Hematopoietic multipotent progenitor cell treated with erythropoietin and hydrocortisone succinate and interleukin-3 and kit ligand, for 8 days (in vitro differentiated cells): Measurements from ENCODE around the gene COL6A1.

Experiments used
- DNase-seq: peaks from one replicate; pipeline ENCODE4 v3.0.0-alpha.2; 2015

Gene COL6A1

DNA sequence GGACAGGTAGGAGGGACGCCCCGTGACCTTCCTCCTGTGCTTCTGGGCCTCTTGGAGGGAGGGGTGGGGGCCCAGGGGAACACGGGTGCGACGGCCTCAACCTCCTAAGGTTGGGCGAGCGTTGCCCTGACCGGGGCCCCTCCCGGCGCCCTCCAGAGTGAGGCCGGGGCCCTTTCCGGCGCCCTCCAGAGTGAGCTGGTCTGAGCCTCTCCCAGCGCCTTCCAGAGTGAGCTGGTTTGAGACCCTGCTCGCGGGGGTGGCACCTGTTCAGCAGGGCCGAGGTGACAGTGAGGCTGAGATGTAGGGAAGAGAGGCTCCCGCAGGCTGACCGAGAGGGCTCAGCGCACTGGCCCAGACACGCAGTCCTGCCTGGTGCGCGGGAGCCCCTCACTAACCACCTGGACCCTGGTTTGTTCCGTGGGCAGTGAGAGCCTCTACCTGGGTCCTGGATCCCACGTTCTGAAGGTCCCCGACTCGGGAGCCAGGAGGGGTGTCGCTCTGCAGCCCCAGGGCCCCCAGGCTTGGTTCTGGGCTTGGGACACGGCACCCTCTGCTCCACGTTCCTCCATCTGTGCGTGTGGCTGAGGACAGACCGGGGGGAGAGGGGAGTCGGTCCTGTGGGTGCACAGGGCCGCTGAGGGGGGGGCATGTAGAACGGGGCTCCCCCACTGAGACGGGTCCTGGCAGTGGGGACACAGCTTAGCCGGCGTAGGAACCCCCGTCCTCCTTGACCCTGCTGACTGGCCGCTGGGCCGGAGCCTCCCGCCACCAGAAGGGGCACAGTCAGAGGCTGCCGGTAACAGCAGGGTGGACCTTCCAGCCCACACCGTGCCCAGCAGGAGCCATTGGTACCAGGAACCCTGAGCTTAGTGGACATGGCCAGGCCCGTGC is 1.4 kb downstream of the COL6A1 start:
- DNase-seq = no peak

- DNase-seq = no peak
Measured at GRCh38 chr21:45983649-45983965, 2.0 kb downstream of the COL6A1 start.

DNA sequence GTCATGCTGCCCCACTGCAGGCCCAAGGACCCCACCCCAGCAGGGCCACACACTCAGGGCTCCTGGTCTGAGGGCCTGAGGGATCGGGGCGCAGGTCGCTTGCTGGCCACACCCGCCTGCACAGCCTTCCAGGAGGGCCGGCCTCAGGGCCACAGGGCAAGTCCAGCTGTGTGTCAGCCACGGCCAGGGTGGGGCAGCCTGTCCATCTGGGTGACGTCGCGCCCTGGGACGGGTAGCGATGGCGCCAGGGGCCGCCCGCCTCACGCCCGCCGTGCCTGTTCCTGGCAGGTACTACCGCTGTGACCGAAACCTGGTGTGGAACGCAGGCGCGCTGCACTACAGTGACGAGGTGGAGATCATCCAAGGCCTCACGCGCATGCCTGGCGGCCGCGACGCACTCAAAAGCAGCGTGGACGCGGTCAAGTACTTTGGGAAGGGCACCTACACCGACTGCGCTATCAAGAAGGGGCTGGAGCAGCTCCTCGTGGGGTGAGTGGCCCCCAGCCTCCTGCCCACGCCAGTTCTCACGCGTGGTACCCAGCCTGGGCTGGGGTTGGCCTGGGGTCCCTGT is 2.5 kb downstream of the COL6A1 start:
- DNase-seq = no peak

- DNase-seq = no peak
Measured at GRCh38 chr21:45984584-45985095, 3.1 kb downstream of the COL6A1 start.

DNA sequence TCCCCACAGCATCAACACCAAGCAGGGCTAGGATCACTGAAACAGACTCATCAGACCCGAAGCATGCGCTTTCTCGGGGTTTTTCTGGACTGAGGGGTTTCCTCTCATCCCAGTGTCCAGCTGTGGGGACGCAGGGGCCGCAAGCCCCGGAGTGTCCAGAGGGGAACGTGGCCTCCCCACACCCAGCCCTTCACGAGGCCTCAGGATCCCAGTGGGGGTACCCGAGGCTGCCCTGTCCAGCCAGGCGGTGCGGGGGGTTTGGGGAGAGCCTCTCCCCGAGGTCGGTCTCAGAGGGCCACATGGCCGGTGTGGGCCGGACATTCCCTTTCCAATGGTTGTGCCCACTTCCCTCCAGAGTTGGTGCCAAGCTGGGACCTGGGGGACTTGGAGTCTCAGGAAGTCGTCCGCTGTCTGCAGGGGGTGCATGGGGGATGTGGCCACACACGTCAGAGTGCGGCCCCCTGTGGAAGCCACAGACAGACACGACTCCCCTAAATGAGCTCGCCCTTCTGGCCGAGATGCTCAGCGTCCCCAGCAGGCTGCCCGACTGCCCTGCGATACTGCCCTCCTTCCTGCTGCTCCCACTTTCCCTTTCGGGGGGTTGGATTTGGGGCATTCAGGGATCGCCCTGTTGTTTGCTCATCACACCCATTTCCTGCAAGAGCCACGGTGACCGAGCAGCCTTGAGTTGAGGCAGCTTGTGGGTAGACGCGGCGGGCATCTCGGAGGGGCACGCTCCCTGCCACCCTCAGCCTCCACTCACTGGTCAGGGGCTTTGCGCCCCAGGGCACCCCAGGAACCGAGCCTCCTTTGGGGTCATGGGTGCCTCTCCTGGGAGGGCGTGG is 4.1 kb downstream of the COL6A1 start:
- DNase-seq = no peak

- no peak for DNase-seq
Measured at GRCh38 chr21:45986316-45987051, 4.9 kb downstream of the COL6A1 start.

DNA sequence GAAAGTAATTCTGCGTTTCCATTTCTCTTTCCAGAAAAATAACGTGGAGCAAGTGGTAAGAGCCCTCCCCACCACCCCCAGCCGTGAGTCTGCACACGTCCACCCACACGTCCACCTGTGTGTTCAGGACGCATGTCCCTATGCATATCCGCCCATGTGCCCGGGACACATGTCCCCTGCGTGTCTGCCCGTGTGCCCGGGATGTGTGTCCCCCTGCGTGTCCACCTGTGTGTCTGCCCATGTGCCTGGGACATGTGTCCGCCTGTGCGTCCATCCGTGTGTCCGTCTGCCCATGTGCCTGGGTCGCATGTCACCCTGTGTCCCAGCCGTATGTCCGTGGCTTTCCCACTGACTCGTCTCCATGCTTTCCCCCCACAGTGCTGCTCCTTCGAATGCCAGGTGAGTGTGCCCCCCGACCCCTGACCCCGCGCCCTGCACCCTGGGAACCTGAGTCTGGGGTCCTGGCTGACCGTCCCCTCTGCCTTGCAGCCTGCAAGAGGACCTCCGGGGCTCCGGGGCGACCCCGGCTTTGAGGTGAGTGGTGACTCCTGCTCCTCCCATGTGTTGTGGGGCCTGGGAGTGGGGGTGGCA is 5.6 kb downstream of the COL6A1 start:
- no peak for DNase-seq

DNA sequence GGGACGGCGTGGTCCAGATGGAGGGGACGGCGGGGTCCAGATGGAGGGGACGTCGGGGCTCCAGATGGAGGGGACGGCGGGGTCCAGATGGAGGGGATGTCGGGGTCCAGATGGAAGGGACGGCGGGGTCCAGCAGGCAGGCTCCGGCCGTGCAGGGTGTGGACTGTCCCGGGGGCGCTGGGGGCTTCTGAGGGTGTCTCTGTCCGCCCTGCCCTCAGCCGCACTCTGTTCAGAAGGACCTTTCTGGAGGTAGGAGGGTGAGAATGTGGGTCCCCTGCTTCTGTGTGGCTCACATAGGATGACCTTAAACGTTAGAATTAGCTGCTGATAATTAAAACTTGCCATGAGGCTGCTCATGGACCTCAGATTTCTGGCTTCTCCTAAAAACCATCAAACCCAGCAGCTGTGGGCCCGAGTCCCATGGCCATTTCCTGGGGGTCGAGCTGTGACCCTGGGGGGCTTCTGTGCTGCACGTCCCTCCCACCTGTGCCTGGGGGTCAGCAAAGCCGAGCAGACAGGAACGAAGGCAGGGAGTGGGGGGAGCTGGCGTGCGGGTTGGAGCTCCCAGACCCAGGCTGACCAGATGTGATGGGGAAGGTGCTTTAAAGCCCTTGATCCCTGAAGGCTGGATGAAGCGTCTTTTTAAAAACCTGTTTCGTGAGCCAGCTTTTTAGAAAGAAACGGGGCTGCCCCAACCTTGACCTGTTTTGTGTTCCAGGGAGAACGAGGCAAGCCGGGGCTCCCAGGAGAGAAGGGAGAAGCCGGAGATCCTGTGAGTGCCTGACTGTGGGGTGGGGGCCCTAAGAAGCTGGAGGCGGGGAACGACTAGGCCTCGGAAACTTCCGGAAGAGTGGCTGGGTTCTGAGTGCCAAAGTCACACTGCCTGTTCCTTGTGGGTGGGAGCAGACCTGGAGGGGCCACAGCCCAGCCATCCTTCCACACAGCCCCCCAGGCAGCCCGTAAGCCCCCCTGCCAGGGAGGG is 7.1 kb downstream of the COL6A1 start:
- DNase-seq = no peak

- no peak for DNase-seq
Measured at GRCh38 chr21:45989355-45990048, 7.9 kb downstream of the COL6A1 start.

DNA sequence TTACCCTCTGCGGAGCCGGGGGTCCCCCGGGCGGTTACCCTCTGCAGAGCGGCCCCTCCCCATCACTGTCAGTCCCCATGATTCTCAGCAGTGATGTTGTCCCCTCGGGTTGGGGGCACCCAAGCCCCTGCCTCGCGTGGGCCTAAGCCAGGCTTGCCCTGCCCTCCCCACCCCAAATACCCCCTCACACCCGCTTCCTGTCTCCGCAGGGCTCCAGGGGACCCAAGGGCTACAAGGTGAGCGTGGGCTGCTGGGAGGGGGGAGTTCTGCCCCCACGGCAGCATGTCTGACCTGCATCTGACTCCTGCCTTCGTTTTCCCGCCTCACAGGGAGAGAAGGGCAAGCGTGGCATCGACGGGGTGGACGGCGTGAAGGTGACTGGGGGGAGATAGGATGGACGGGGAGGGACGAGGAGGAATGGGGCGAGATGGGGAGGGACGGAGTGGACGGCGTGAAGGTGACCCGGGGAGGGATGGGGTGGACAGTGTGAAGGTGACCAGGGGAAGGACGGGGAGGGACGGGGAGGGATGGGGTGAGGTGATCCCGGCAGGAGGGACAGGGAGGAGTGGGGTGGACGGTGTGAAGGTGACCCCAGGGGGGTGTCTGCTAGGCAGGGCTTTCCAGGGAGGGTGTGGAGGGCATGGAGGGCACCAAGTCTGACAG is 8.6 kb downstream of the COL6A1 start:
- no peak for DNase-seq

DNA sequence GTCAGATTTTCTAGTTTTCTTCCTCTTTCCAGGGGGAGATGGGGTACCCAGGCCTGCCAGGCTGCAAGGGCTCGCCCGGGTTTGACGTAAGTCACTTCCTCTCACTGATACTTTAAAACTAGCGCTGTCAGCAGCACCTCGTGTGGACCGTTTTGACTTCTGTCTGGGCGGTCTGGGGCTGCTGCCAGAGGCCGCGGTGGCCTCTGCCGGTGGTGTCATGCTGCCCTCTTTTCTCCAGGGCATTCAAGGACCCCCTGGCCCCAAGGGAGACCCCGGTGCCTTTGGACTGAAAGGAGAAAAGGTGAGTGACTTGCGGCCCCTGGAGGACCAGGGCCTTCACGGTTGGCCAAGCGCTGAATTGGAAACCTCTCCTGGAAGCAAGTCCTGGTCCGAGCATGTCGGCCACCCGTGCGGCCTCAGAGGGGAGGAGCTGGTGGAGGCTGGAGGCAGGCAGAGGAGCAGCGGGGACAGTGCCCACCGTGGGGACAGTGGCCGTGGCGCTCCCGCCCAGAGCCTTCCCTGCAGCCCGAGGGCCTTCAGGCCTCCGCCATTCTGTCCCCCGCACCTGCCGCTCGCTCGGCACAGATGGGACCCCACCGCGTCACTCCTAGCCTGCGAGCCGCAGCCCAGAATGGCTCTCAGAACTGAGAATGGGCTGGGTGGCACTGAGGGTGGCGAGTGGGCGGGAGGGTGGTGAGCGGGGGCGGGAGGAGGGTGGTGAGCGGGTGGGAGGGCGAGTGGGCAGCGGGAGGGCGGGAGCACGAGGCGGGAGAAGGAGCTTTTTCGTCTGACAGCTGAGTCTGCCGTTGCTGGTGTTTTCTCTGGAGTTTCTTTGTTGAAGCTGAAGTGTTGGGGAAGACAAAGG is 9.4 kb downstream of the COL6A1 start:
- no peak for DNase-seq

GRCh38 chr21:45991606-45992300 is 10.2 kb downstream of the COL6A1 start:
- no peak for DNase-seq

DNA sequence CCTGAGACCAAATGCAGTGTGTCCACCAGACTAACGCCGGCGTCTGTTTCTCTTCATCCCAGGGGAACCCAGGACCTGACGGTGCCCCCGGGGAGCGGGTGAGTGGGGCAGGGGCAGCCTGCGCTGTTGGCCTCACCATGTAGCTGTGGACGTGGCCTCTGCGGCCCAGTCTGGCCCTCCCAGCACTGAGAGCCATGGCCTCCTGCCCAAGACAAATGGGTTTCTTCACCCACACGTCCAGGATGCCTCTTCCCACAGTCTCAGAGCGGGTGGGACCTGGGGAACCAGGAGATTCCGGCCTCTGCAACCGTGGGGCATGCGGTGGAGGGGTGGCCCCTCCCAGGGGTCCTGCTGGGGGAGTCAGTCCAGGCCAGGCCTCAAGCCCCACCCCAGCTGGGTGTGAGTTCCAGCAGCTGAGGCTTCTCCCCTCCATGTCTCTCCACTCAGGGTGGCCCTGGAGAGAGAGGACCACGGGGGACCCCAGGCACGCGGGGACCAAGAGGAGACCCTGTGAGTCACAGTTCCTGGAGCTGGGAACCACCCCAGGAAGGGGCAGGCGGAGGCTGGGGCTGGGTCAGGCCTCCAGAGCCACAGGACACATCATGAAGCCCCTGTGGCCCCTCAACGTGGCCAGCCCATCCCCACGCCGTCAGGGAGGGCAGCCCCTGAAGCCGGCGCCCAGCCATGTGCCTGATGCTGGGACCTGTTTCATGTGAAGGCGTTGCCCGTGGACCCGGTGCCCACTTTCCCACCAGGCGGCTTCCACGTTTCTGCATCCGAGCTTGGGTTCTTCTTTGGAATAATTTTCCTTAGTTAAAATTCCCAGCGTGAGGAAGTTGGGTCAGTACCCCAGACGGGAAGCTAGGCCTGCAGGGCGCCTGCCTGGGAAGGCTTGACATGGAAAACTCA is 11.0 kb downstream of the COL6A1 start:
- DNase-seq = no peak

DNA sequence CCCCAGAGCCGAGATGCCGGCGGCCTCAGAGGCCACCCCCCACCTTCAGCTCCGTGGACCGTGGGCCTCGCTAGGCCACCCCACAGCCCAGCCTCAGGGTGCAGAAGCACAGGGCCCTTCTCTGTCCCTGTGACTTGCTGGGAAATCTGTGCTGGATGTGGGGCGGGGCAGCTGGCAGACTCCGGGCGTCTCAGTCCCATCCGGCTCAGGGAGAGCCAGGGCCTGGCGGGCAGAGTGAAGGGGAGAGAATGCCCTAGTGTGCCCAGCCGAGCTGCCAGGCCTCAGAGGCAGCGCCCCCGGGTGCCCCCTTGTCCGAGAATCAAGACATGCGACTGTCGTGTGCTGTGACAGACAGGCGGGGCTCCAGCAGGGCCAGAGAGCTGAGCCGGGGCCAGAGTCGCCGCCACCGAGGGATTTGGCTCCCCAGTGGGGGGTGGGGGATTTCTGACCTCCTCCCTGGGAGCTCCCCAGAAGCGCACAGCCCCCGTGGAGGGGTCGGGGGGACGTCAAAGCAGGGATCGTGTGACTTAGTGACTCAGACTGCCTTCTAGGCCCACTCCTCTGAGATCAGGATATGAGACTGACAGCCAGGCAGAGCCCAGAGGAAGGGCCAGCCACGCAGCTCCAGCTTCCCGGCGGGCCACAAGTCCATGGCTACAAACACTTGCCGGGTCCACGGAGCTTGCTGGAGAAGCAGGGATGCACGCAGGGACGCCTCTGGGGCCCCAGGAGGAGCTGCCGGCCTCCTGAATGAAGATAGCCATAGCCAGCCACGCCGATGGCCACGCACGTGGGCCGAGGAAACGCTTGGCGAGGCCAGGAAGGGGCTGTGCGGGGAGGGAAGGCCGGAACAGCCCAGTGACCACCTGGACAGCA is 11.9 kb downstream of the COL6A1 start:
- DNase-seq = no peak

GRCh38 chr21:45994086-45994661 is 12.6 kb downstream of the COL6A1 start:
- DNase-seq = no peak
